HepG2 (cell line): ENCODE data around the gene IL1RAPL1. TPM values are rescaled to one million over a fixed set of nuclear protein-coding genes. Genes with fewer than 3 reads are reported as not detected.

Source experiments
- ATAC-seq: fragments of 200-7000 bp; cut with Tn5 transposase; 3 replicates; pipeline ENCODE4 v1.9.1; 2020; ENCODE audit warnings: mild to moderate bottlenecking, moderate library complexity
- BruUV-seq: library from RNA; stranded (reverse); fragments of 400-500 nt; replicated peaks from 2 replicates; lab custom pipeline; 2021; lab: Mats Ljungman, UMichigan
- CTCF ChIA-PET: fragments of 300-600 bp; formaldehyde crosslinking; extraction: SDS; loops from one replicate; lab custom pipeline; 2021; ENCODE audit warnings: low total read pairs, inconsistent platforms, low intra/inter-chr PET ratio; lab: Yijun Ruan, JAX
- POLR2A ChIA-PET: fragments of 350-600 bp; sonication (Branson Sonifier 250); formaldehyde crosslinking; loops from one replicate; lab custom pipeline; 2020; ENCODE audit warnings: antibody characterized with exemption, inconsistent platforms; lab: Yijun Ruan, JAX
- DNase-seq: peaks from one replicate; pipeline ENCODE4 v3.0.0-alpha.2; 2015; ENCODE audit warnings: low spot score
- FAIRE-seq: peaks from 3 replicates; lab custom pipeline; 2011; peaks lifted over from hg19 to GRCh38; lab: Jason Lieb, UNC
- H2AFZ ChIP-seq: one replicate; pipeline ENCODE4 v1.6.1; 2011; ENCODE audit warnings: low read length, inconsistent platforms
- H3K27ac ChIP-seq: fragments of 300-600 bp; 3 replicates; pipeline ENCODE4 v1.8.0; 2011; ENCODE audit warnings: mixed run types, mild to moderate bottlenecking, mixed read lengths, low read length, inconsistent platforms; ENCODE audit not compliant: insufficient read depth; ENCODE audit errors: extremely low read length
- H3K27me3 ChIP-seq, 2 experiments: fragments of 200-600 bp in 1 of 2; 2 replicates in 1 of 2; 3 replicates in 1 of 2; pipeline versions ENCODE4 v1.6.0 to v1.8.0; 2011; ENCODE audit warnings: low read length in 2 of 2, mild to moderate bottlenecking in 2 of 2, moderate library complexity in 2 of 2, inconsistent platforms in 1 of 2; ENCODE audit not compliant: insufficient read depth in 2 of 2, control insufficient read depth in 1 of 2
- H3K36me3 ChIP-seq, 2 experiments: fragments of 200-600 bp in 1 of 2; replicated peaks in 1 of 2; 2 replicates in 1 of 2; 3 replicates in 1 of 2; pipeline versions ENCODE4 v1.5.1 to v1.8.0; 2011; ENCODE audit warnings: low read length in 2 of 2, inconsistent platforms in 1 of 2; ENCODE audit not compliant: insufficient read depth in 2 of 2, control insufficient read depth in 1 of 2
- H3K4me1 ChIP-seq: 2 replicates; pipeline ENCODE4 v1.5.1; 2012; ENCODE audit warnings: low read length, inconsistent platforms; ENCODE audit not compliant: insufficient read depth
- H3K4me2 ChIP-seq: 2 replicates; pipeline ENCODE4 v1.6.0; 2011; ENCODE audit warnings: low read depth, low read length, inconsistent platforms
- H3K4me3 ChIP-seq, 3 experiments: fragments of 200-600 bp in 1 of 3; sonication (generic), shearing (Covaris generic) in 1 of 3; replicated peaks in 1 of 3; 2 replicates each; pipeline ENCODE4 v1.5.1; 2011 to 2016; ENCODE audit warnings: low read length in 3 of 3, inconsistent platforms in 2 of 3, low read depth in 2 of 3, mild to moderate bottlenecking in 2 of 3, control low read depth in 1 of 3, mixed read lengths in 1 of 3; ENCODE audit not compliant: insufficient read depth in 1 of 3
- H3K79me2 ChIP-seq: one replicate; pipeline ENCODE4 v1.6.1; 2011; ENCODE audit warnings: low read length, inconsistent platforms; ENCODE audit not compliant: insufficient read depth
- H3K9ac ChIP-seq: 2 replicates; pipeline ENCODE4 v1.6.0; 2011; ENCODE audit warnings: mild to moderate bottlenecking, low read depth, low read length, inconsistent platforms; ENCODE audit not compliant: insufficient read depth
- H3K9me3 ChIP-seq: 2 replicates; pipeline ENCODE4 v1.5.1; 2012; ENCODE audit warnings: mild to moderate bottlenecking, low read length
- H4K20me1 ChIP-seq: 2 replicates; pipeline ENCODE4 v1.6.0; 2011; ENCODE audit warnings: inconsistent platforms, mild to moderate bottlenecking, low read length, moderate library complexity; ENCODE audit not compliant: insufficient read depth
- GATA4 ChIP-seq: sonication (generic); IDR thresholded peaks from 2 replicates; pipeline ENCODE4 v1.6.1; 2016; ENCODE audit warnings: antibody characterized with exemption, low read depth, borderline replicate concordance
- HDAC6 ChIP-seq: fragments of 200-600 bp; sonication (generic); IDR thresholded peaks from 2 replicates; pipeline ENCODE4 v1.7.0; 2017; ENCODE audit warnings: mild to moderate bottlenecking, antibody characterized with exemption, low read length, low read depth
- KLF13 ChIP-seq: sonication (generic); formaldehyde crosslinking; IDR thresholded peaks from 2 replicates; pipeline ENCODE4 v1.4.0; 2020; ENCODE audit warnings: mild to moderate bottlenecking, missing genetic modification reagents
- NAIF1 ChIP-seq: sonication (generic); formaldehyde crosslinking; IDR thresholded peaks from 2 replicates; pipeline ENCODE4 v1.5.0; 2020; ENCODE audit warnings: mild to moderate bottlenecking, missing genetic modification reagents, borderline replicate concordance
- SMAD1 ChIP-seq: sonication (generic); formaldehyde crosslinking; IDR thresholded peaks from 2 replicates; pipeline ENCODE4 v1.4.0; 2020; ENCODE audit warnings: missing genetic modification reagents, low read depth, mild to moderate bottlenecking, borderline replicate concordance
- SOX6 ChIP-seq, 2 experiments: fragments of 450-650 bp in 1 of 2; sonication (generic) in 1 of 2; formaldehyde crosslinking in 1 of 2; IDR thresholded peaks; 2 replicates each; pipeline versions ENCODE4 v1.4.0 to v1.6.1; 2017 to 2020; ENCODE audit warnings: antibody characterized with exemption in 1 of 2, mild to moderate bottlenecking in 1 of 2, missing genetic modification reagents in 1 of 2
- ZFP37 ChIP-seq: sonication (generic); formaldehyde crosslinking; IDR thresholded peaks from 2 replicates; pipeline ENCODE4 v1.4.0; 2020; ENCODE audit warnings: missing genetic modification reagents, borderline replicate concordance
- ZMYM3 ChIP-seq: sonication (generic); formaldehyde crosslinking; IDR thresholded peaks from 2 replicates; pipeline ENCODE4 v1.5.1; 2020; ENCODE audit warnings: mild to moderate bottlenecking, missing genetic modification reagents
- ZNF101 ChIP-seq: sonication (generic); formaldehyde crosslinking; IDR thresholded peaks from 2 replicates; pipeline ENCODE4 v1.4.0; 2020; ENCODE audit warnings: mild to moderate bottlenecking, low read depth, missing genetic modification reagents, borderline replicate concordance
- ZNF260 ChIP-seq: sonication (generic); formaldehyde crosslinking; IDR thresholded peaks from 2 replicates; pipeline ENCODE4 v1.4.0; 2020; ENCODE audit warnings: missing genetic modification reagents, low read depth, mild to moderate bottlenecking, borderline replicate concordance
- ZNF570 ChIP-seq: sonication (generic); formaldehyde crosslinking; IDR thresholded peaks from 2 replicates; pipeline ENCODE4 v1.4.0; 2020; ENCODE audit warnings: mild to moderate bottlenecking, missing genetic modification reagents, borderline replicate concordance
- ZZZ3 ChIP-seq: sonication (generic); formaldehyde crosslinking; IDR thresholded peaks from 2 replicates; pipeline ENCODE4 v1.4.0; 2020; ENCODE audit warnings: missing genetic modification reagents, mild to moderate bottlenecking, borderline replicate concordance
- in situ Hi-C: cut with HindIII; loops from 2 replicates; pipeline ENCODE4 v1.10.0; 2017; ENCODE audit warnings: low pct_unique_long_range_greater_than_20kb; ENCODE audit not compliant: extremely low pct_ligation_motif_present
- intact Hi-C: fragments of 100-400 bp; cut with micrococcal nuclease; formaldehyde crosslinking; loops from one replicate; pipeline ENCODE4 v1.10.0; 2022; ENCODE audit not compliant: unreplicated experiment
- polyA plus RNA-seq, 8 experiments: library from polyadenylated mRNA; depleted of rRNA in 3 of 8; stranded (reverse) in 7 of 8; unstranded in 1 of 8; fragments of >200 nt; fragmentation: Illumina TruSeq in 4 of 8; extraction: Trizol in 4 of 8; gene quantifications; 2 replicates each; pipeline versions ENCODE4 v1.2.1 to v1.2.3, GENCODE V29; 2011 to 2016; ENCODE audit warnings: low read depth in 4 of 8, missing spikeins in 1 of 8, mixed read lengths in 1 of 8; ENCODE audit not compliant: insufficient read depth in 1 of 8
- total RNA-seq, 5 experiments: library from RNA; depleted of rRNA; stranded (reverse); fragments of >200 nt; fragmentation: Illumina TruSeq; extraction: Trizol; gene quantifications; 2 replicates each; pipeline ENCODE4 v1.2.3, GENCODE V29; 2016; ENCODE audit warnings: low read depth in 1 of 5
- TF ChIP-seq, protein P1 (sequence below): IDR thresholded peaks from 2 replicates; pipeline ENCODE4 v1.6.1; 2016; ENCODE audit warnings: low read depth, control low read depth
- TF ChIP-seq, protein P2 (sequence below): IDR thresholded peaks from 2 replicates; pipeline ENCODE4 v1.6.1; 2016; ENCODE audit warnings: mild to moderate bottlenecking, missing biosample characterization, missing genetic modification reagents
- TF ChIP-seq, protein P3 (sequence below): sonication (generic); formaldehyde crosslinking; IDR thresholded peaks from 2 replicates; pipeline ENCODE4 v1.9.0; 2021; ENCODE audit warnings: missing genetic modification reagents, borderline replicate concordance
- TF ChIP-seq, protein P4 (sequence below): fragments of 450-650 bp; IDR thresholded peaks from 2 replicates; pipeline ENCODE4 v1.6.1; 2016

Gene IL1RAPL1
- total and polyA plus RNA-seq, 2 of the 13 experiments (the other 11 are each of a cell fraction or from before 2014, with no cell fraction given) = 0.04 TPM; not detected in 1

DNA sequence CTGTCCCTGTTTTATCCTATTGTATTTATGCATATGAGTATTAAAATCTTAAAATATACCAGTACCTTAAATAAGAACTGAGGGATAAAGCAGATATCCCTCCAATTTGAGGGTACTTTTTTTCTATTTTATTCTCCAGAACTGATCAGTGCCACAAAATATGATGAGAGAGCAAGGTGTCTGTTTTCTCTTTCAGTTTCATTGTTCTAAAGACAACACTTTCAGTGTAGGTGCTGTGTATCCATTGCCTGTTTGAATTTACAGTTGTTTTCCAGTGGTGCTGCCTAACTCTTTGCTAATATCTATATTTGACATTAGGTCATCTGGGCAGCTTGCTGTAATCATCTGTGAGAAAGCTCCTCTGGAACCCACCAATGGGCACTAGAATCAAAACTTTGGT lies 394.7 kb downstream of the IL1RAPL1 start:
- H3K9ac ChIP-seq = no peak overlapping the region
- no peak for DNase-seq
- no peaks in the 10 kb centered on the region for H3K4me1 ChIP-seq
- no peak overlapping the region for H3K4me3 ChIP-seq
- in situ Hi-C loops (no loop called here), intact Hi-C loops (no loop called here)
- no peaks in the 10 kb centered on the region for H3K9me3 ChIP-seq
- no peak overlapping the region for H2AFZ ChIP-seq
- no peaks in the 10 kb centered on the region for H4K20me1 ChIP-seq
- no peaks in the 10 kb centered on the region for H3K79me2 ChIP-seq
- H3K27me3 ChIP-seq = no peaks in the 10 kb centered on the region
- POLR2A ChIA-PET = no interaction called here
- no peak overlapping the region for H3K4me2 ChIP-seq
- no peak for ATAC-seq
- no peak overlapping the region for H3K27ac ChIP-seq
- BruUV-seq = no TSS peak
- H3K36me3 ChIP-seq = no peaks in the 10 kb centered on the region
- no peak for FAIRE-seq
- CTCF ChIA-PET = no interaction called here
- TF ChIP-seq ZFP37 (CRISPR knock-in tag) (no peak), ZZZ3 (CRISPR knock-in tag) (no peak), SOX6 (IDR thresholded peaks at IDR 0.05) (no peak), SOX6 (CRISPR knock-in tag; IDR thresholded peaks at IDR 0.05) (no peak), ZMYM3 (CRISPR knock-in tag) (no peak), ZNF260 (CRISPR knock-in tag) (no peak), HDAC6 (no peak), KLF13 (CRISPR knock-in tag) (no peak), ZNF570 (CRISPR knock-in tag) (no peak), SMAD1 (no peak), NAIF1 (no peak), ZNF101 (no peak), GATA4 (no peak)
- TF ChIP-seq, protein P1, sequence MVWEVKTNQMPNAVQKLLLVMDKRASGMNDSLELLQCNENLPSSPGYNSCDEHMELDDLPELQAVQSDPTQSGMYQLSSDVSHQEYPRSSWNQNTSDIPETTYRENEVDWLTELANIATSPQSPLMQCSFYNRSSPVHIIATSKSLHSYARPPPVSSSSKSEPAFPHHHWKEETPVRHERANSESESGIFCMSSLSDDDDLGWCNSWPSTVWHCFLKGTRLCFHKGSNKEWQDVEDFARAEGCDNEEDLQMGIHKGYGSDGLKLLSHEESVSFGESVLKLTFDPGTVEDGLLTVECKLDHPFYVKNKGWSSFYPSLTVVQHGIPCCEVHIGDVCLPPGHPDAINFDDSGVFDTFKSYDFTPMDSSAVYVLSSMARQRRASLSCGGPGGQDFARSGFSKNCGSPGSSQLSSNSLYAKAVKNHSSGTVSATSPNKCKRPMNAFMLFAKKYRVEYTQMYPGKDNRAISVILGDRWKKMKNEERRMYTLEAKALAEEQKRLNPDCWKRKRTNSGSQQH (CRISPR knock-in tag) = no peak
- TF ChIP-seq, protein P2, sequence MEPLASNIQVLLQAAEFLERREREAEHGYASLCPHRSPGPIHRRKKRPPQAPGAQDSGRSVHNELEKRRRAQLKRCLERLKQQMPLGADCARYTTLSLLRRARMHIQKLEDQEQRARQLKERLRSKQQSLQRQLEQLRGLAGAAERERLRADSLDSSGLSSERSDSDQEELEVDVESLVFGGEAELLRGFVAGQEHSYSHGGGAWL = no peak
- TF ChIP-seq, protein P3, sequence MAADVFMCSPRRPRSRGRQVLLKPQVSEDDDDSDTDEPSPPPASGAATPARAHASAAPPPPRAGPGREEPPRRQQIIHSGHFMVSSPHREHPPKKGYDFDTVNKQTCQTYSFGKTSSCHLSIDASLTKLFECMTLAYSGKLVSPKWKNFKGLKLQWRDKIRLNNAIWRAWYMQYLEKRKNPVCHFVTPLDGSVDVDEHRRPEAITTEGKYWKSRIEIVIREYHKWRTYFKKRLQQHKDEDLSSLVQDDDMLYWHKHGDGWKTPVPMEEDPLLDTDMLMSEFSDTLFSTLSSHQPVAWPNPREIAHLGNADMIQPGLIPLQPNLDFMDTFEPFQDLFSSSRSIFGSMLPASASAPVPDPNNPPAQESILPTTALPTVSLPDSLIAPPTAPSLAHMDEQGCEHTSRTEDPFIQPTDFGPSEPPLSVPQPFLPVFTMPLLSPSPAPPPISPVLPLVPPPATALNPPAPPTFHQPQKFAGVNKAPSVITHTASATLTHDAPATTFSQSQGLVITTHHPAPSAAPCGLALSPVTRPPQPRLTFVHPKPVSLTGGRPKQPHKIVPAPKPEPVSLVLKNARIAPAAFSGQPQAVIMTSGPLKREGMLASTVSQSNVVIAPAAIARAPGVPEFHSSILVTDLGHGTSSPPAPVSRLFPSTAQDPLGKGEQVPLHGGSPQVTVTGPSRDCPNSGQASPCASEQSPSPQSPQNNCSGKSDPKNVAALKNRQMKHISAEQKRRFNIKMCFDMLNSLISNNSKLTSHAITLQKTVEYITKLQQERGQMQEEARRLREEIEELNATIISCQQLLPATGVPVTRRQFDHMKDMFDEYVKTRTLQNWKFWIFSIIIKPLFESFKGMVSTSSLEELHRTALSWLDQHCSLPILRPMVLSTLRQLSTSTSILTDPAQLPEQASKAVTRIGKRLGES (CRISPR knock-in tag) = no peak
- TF ChIP-seq, protein P4, sequence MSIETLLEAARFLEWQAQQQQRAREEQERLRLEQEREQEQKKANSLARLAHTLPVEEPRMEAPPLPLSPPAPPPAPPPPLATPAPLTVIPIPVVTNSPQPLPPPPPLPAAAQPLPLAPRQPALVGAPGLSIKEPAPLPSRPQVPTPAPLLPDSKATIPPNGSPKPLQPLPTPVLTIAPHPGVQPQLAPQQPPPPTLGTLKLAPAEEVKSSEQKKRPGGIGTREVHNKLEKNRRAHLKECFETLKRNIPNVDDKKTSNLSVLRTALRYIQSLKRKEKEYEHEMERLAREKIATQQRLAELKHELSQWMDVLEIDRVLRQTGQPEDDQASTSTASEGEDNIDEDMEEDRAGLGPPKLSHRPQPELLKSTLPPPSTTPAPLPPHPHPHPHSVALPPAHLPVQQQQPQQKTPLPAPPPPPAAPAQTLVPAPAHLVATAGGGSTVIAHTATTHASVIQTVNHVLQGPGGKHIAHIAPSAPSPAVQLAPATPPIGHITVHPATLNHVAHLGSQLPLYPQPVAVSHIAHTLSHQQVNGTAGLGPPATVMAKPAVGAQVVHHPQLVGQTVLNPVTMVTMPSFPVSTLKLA = no peak
